ENCODE measurements around the gene BMP7.

- TF ChIP-seq, protein P1, sequence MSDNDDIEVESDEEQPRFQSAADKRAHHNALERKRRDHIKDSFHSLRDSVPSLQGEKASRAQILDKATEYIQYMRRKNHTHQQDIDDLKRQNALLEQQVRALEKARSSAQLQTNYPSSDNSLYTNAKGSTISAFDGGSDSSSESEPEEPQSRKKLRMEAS (IDR thresholded peaks at IDR 0.05; ENCODE audit: insufficient read depth, insufficient read length), result no peak
- TF ChIP-seq POLR2A (IDR thresholded peaks at IDR 0.05; ENCODE audit: low read depth, low read length), result no peak
- no peak for TF ChIP-seq EZH2 (IDR thresholded peaks at IDR 0.05; ENCODE audit: borderline replicate concordance, low read depth, low read length, severe bottlenecking)
- TF ChIP-seq CTCF (IDR thresholded peaks at IDR 0.05; ENCODE audit: extremely low read depth in 1 of 2, insufficient read depth in 1 of 2, low read depth in 1 of 2, low read length in 2 of 2), result no peak
- no peak for TF ChIP-seq JUN (IDR thresholded peaks at IDR 0.05; ENCODE audit: borderline replicate concordance, insufficient read depth, insufficient read length, low read depth)
Observed at GRCh38 chr20:57131077-57131476, 135.4 kb downstream of the BMP7 start.

All from endothelial cell of umbilical vein (primary cell).